Activated CD8-positive, alpha-beta T cell treated with anti-CD3 and anti-CD28 coated beads, Interleukin-2, amount 10 ng/mL, durations not matched to agents 7 days and 5 days (primary cell): ENCODE measurements around the gene NOTCH4. TPM values are rescaled to one million over a fixed set of nuclear protein-coding genes. Genes with fewer than 3 reads are reported as not detected.
"Not testable (repeated sequence)": the region's sequence is repeated elsewhere in the genome, so short reads cannot be mapped to it uniquely, and the experiment has no call there.

Experiments used
- ATAC-seq: fragments of 150-1000 bp; cut with Tn5 transposase; one replicate; pipeline ENCODE4 v1.10.0; 2021; ENCODE audit warnings: moderate library complexity
- CTCF ChIA-PET: fragments of 350-600 bp; sonication (Branson Sonifier 250); formaldehyde crosslinking; loops from one replicate; lab custom pipeline; 2021; ENCODE audit warnings: antibody characterized with exemption; lab: Charles Lee
- POLR2A ChIA-PET: fragments of 350-600 bp; sonication (Branson Sonifier 250); formaldehyde crosslinking; loops from one replicate; lab custom pipeline; 2021; ENCODE audit warnings: antibody characterized with exemption; lab: Charles Lee
- DNase-seq: peaks from one replicate; pipeline ENCODE4 v3.0.0-alpha.2; 2020
- H3K27ac Mint-ChIP-seq: one replicate; pipeline ENCODE4 v1.8.0; 2021; ENCODE audit warnings: mild to moderate bottlenecking, mixed read lengths
- H3K27me3 Mint-ChIP-seq: one replicate; pipeline ENCODE4 v1.8.0; 2021; ENCODE audit warnings: low read depth, mixed read lengths
- H3K36me3 Mint-ChIP-seq: one replicate; pipeline ENCODE4 v1.8.0; 2021; ENCODE audit warnings: low read depth, mixed read lengths
- H3K4me1 Mint-ChIP-seq: one replicate; pipeline ENCODE4 v1.8.0; 2021; ENCODE audit warnings: low read depth, mixed read lengths
- H3K4me3 Mint-ChIP-seq: one replicate; pipeline ENCODE4 v1.8.0; 2021; ENCODE audit warnings: mild to moderate bottlenecking, mixed read lengths
- H3K9me3 Mint-ChIP-seq: one replicate; pipeline ENCODE4 v1.8.0; 2022; ENCODE audit warnings: mixed read lengths; ENCODE audit not compliant: insufficient read depth
- total RNA-seq, 2 experiments: library from RNA; stranded (reverse); gene quantifications; one replicate each; pipeline ENCODE4 v1.2.3, GENCODE V29; 2021

Gene NOTCH4
- total RNA-seq, 2 experiments from 2014 or later = 0.44 to 0.55 TPM

- peak overlapping the region; percentile 1 for H3K4me3 Mint-ChIP-seq
Measured at GRCh38 chr6:32244946-32245398, 21.1 kb upstream of the NOTCH4 start.

GRCh38 chr6:32244270-32244669 lies 20.4 kb upstream of the NOTCH4 start:
- ChIA-PET CTCF (interaction anchor here (0.8 to 2.9 kb wide), 8 partner anchors 9 to 611 kb away, joined by 3 to 23 read pairs (median 6); no protein-coding TSS in a partner anchor), POLR2A (no interaction called here)
- DNase-seq = no peak
- Mint-ChIP-seq H3K4me1 (peaks cover 25% of the 10 kb centered on the region), H3K4me3 (no peak overlapping the region), H3K36me3 (no peaks in the 10 kb centered on the region), H3K27ac (no peak overlapping the region), H3K9me3 (peaks cover 1% of the 10 kb centered on the region), H3K27me3 (no peaks in the 10 kb centered on the region)
- ATAC-seq = no peak

More at GRCh38 chr6:32244946-32245398, 21.1 kb upstream of the NOTCH4 start:
- peak; percentile 75 for DNase-seq
- Mint-ChIP-seq H3K9me3 (peaks cover 4% of the 10 kb centered on the region), H3K4me1 (peaks cover 25% of the 10 kb centered on the region), H3K36me3 (no peaks in the 10 kb centered on the region), H3K27ac (no peak overlapping the region), H3K27me3 (no peaks in the 10 kb centered on the region)
- ChIA-PET POLR2A (no interaction called here), CTCF (interaction anchor here (0.7 to 2.9 kb wide), 22 partner anchors 9 to 843 kb away, joined by 3 to 23 read pairs (median 4); no protein-coding TSS in a partner anchor)
- ATAC-seq = peak; percentile 78

- CTCF ChIA-PET = interaction anchor here (0.6 kb wide), 1 partner anchor 40 kb away, joined by 4 read pairs; no protein-coding TSS in a partner anchor
- H3K4me1 Mint-ChIP-seq = peaks cover 25% of the 10 kb centered on the region
- H3K36me3 Mint-ChIP-seq, ATAC-seq, H3K27me3 Mint-ChIP-seq, H3K9me3 Mint-ChIP-seq, DNase-seq, POLR2A ChIA-PET, H3K4me3 Mint-ChIP-seq, H3K27ac Mint-ChIP-seq: not testable (repeated sequence)
Measured at GRCh38 chr6:32242318-32242813, 18.5 kb upstream of the NOTCH4 start.

- ChIA-PET POLR2A (no interaction called here), CTCF (no interaction called here)
- ATAC-seq (no peak), DNase-seq (no peak)
- Mint-ChIP-seq H3K27me3 (no peaks in the 10 kb centered on the region), H3K4me3 (no peak overlapping the region), H3K27ac (peak overlapping the region; percentile 16), H3K4me1 (peaks cover 25% of the 10 kb centered on the region), H3K9me3 (no peaks in the 10 kb centered on the region), H3K36me3 (no peaks in the 10 kb centered on the region)
Measured at GRCh38 chr6:32240686-32241085, 16.8 kb upstream of the NOTCH4 start.

- Mint-ChIP-seq H3K4me3 (no peak overlapping the region), H3K27ac (no peak overlapping the region), H3K4me1 (peaks cover 20% of the 10 kb centered on the region), H3K36me3 (no peaks in the 10 kb centered on the region), H3K9me3 (no peaks in the 10 kb centered on the region), H3K27me3 (no peaks in the 10 kb centered on the region)
- DNase-seq (no peak), ATAC-seq (no peak)
- ChIA-PET POLR2A (no interaction called here), CTCF (no interaction called here)
Measured at GRCh38 chr6:32239462-32239861, 15.6 kb upstream of the NOTCH4 start.

- Mint-ChIP-seq H3K27me3 (peaks cover 2% of the 10 kb centered on the region), H3K4me1 (no peaks in the 10 kb centered on the region), H3K36me3 (no peaks in the 10 kb centered on the region), H3K9me3 (no peaks in the 10 kb centered on the region), H3K4me3 (no peak overlapping the region), H3K27ac (no peak overlapping the region)
- DNase-seq (no peak), ATAC-seq (no peak)
- CTCF ChIA-PET = interaction anchor here (1.5 kb wide), 1 partner anchor 10 kb away, joined by 4 read pairs; no protein-coding TSS in a partner anchor
- POLR2A ChIA-PET = no interaction called here
Measured at GRCh38 chr6:32234934-32235333, 11.1 kb upstream of the NOTCH4 start.

GRCh38 chr6:32226434-32226833 lies 2.6 kb upstream of the NOTCH4 start:
- ChIA-PET POLR2A (interaction anchor here (0.6 kb wide), 1 partner anchor 195 kb away, joined by 3 read pairs; no protein-coding TSS in a partner anchor), CTCF (no interaction called here)
- Mint-ChIP-seq H3K27ac (no peak overlapping the region), H3K36me3 (no peaks in the 10 kb centered on the region), H3K9me3 (no peaks in the 10 kb centered on the region), H3K4me3 (no peak overlapping the region), H3K27me3 (no peaks in the 10 kb centered on the region), H3K4me1 (peaks cover 6% of the 10 kb centered on the region)
- ATAC-seq (no peak), DNase-seq (no peak)

GRCh38 chr6:32224696-32225095 lies 829 bp upstream of the NOTCH4 start:
- H3K4me3 Mint-ChIP-seq = no peak overlapping the region
- H3K36me3 Mint-ChIP-seq = no peaks in the 10 kb centered on the region
- no peak for DNase-seq
- H3K27me3 Mint-ChIP-seq = no peaks in the 10 kb centered on the region
- H3K4me1 Mint-ChIP-seq = peaks cover 6% of the 10 kb centered on the region
- no peak overlapping the region for H3K27ac Mint-ChIP-seq
- ATAC-seq = no peak
- H3K9me3 Mint-ChIP-seq = no peaks in the 10 kb centered on the region
- CTCF ChIA-PET = no interaction called here
- POLR2A ChIA-PET = no interaction called here

- ATAC-seq = no peak
- POLR2A ChIA-PET = no interaction called here
- H3K36me3 Mint-ChIP-seq = no peaks in the 10 kb centered on the region
- no peaks in the 10 kb centered on the region for H3K27me3 Mint-ChIP-seq
- no peak for DNase-seq
- no peaks in the 10 kb centered on the region for H3K9me3 Mint-ChIP-seq
- no peak overlapping the region for H3K4me3 Mint-ChIP-seq
- H3K4me1 Mint-ChIP-seq = peaks cover 6% of the 10 kb centered on the region
- peak overlapping the region; percentile 30 for H3K27ac Mint-ChIP-seq
- CTCF ChIA-PET = no interaction called here
Measured at GRCh38 chr6:32222333-32223230, 1.3 kb downstream of the NOTCH4 start.

GRCh38 chr6:32220021-32220420 lies 3.8 kb downstream of the NOTCH4 start:
- no peaks in the 10 kb centered on the region for H3K27me3 Mint-ChIP-seq
- ChIA-PET POLR2A (no interaction called here), CTCF (no interaction called here)
- no peak for DNase-seq
- H3K9me3 Mint-ChIP-seq = no peaks in the 10 kb centered on the region
- no peaks in the 10 kb centered on the region for H3K36me3 Mint-ChIP-seq
- no peak overlapping the region for H3K27ac Mint-ChIP-seq
- ATAC-seq = no peak
- H3K4me3 Mint-ChIP-seq = no peak overlapping the region
- peaks cover 13% of the 10 kb centered on the region for H3K4me1 Mint-ChIP-seq

GRCh38 chr6:32218167-32218566 lies 5.7 kb downstream of the NOTCH4 start:
- CTCF ChIA-PET = interaction anchor here (1.5 kb wide), 1 partner anchor 23 kb away, joined by 3 read pairs; no protein-coding TSS in a partner anchor
- Mint-ChIP-seq H3K36me3 (no peaks in the 10 kb centered on the region), H3K27ac (no peak overlapping the region), H3K27me3 (no peaks in the 10 kb centered on the region), H3K9me3 (no peaks in the 10 kb centered on the region), H3K4me3 (no peak overlapping the region), H3K4me1 (peaks cover 14% of the 10 kb centered on the region)
- no peak for ATAC-seq
- POLR2A ChIA-PET = no interaction called here
- DNase-seq = no peak

- Mint-ChIP-seq H3K27me3 (no peaks in the 10 kb centered on the region), H3K9me3 (no peaks in the 10 kb centered on the region), H3K36me3 (no peaks in the 10 kb centered on the region), H3K4me1 (peaks cover 8% of the 10 kb centered on the region), H3K4me3 (no peak overlapping the region), H3K27ac (no peak overlapping the region)
- ChIA-PET POLR2A (no interaction called here), CTCF (no interaction called here)
- ATAC-seq (no peak), DNase-seq (no peak)
Measured at GRCh38 chr6:32216998-32217397, 6.9 kb downstream of the NOTCH4 start.
